Erythroblast (primary cell): ENCODE data around the gene ACTMAP.

ENCODE experiments used
- GATA1 ChIP-seq: IDR thresholded peaks from 2 replicates; pipeline ENCODE4 v1.6.1; 2011; ENCODE audit warnings: low read depth, mild to moderate bottlenecking, control low read depth, low read length, moderate library complexity
- POLR2A ChIP-seq: IDR thresholded peaks from 2 replicates; pipeline ENCODE4 v1.6.1; 2011; ENCODE audit warnings: mild to moderate bottlenecking, low read length

DNA sequence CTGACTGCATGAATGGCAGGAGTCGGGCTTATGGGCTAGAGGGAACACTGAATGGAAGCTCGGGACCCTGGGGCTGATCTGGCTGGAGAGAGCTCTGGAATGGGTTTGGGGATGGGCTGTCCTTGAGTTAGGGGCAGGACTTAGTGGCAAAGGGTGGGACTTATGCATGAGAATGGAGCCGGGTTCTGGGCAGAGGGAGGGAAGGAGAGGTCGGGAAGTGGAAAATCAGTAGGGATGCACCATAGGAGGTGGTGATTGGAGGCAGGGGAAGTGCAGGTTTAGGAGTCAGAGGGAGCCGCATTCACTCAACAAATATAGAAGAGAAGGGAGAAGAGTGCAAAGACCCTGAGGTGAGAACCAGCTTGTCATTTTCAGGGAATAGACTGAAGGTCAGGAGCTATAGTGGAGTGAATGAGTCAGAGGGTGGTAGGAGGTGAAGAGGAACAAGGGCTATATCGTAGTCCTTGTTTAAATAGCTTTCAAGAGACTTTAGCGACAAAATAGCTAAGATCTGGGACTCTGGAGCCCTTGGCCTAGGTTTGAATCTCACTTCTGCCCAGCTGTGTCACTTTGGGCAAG, 28.5 kb upstream of the ACTMAP start:
- TF ChIP-seq POLR2A = no peak
- no peak for TF ChIP-seq GATA1
